Naive thymus-derived CD8-positive, alpha-beta T cell (primary cell): ENCODE measurements around the gene DCAF11. TPM values are rescaled to one million over a fixed set of nuclear protein-coding genes. Genes with fewer than 3 reads are reported as not detected.

Source experiments
- ATAC-seq, 2 donors: fragments of 150-1000 bp; cut with Tn5 transposase in 1 of 2; sonication (Bioruptor Pico), chemical (Tn5 transposase) in 1 of 2; 1 replicate in 1 of 2; 2 replicates in 1 of 2; pipeline ENCODE4 v1.10.0; 2021; ENCODE audit warnings: mild to moderate bottlenecking in 2 of 2, moderate library complexity in 2 of 2
- POLR2A ChIA-PET: fragments of 350-600 bp; sonication (Branson Sonifier 250); formaldehyde crosslinking; loops from one replicate; lab custom pipeline; 2021; ENCODE audit warnings: antibody characterized with exemption; lab: Charles Lee
- DNase-seq, 10 donors: peaks; one replicate each; pipeline versions ENCODE4 v3.0.0 to v3.0.0-alpha.2; 2020 to 2022
- H3K27ac Mint-ChIP-seq, 10 donors: one replicate each; pipeline ENCODE4 v1.8.0; 2020 to 2022; ENCODE audit warnings: mild to moderate bottlenecking in 10 of 10, mixed read lengths in 10 of 10, moderate library complexity in 4 of 10, inconsistent platforms in 1 of 10
- H3K27me3 Mint-ChIP-seq, 5 donors: one replicate each; pipeline ENCODE4 v1.8.0; 2021 to 2022; ENCODE audit warnings: mixed read lengths in 5 of 5
- H3K36me3 Mint-ChIP-seq, 3 donors: one replicate each; pipeline ENCODE4 v1.8.0; 2020 to 2022; ENCODE audit warnings: mixed read lengths in 3 of 3, mild to moderate bottlenecking in 2 of 3, inconsistent platforms in 1 of 3
- H3K4me1 Mint-ChIP-seq, 4 donors: one replicate each; pipeline ENCODE4 v1.8.0; 2021 to 2022; ENCODE audit warnings: mixed read lengths in 4 of 4
- H3K4me3 Mint-ChIP-seq, 10 donors: one replicate each; pipeline ENCODE4 v1.8.0; 2020 to 2022; ENCODE audit warnings: mild to moderate bottlenecking in 10 of 10, mixed read lengths in 10 of 10, moderate library complexity in 6 of 10, inconsistent platforms in 1 of 10
- H3K9me3 Mint-ChIP-seq, 9 donors: one replicate each; pipeline ENCODE4 v1.8.0; 2020 to 2022; ENCODE audit warnings: mixed read lengths in 9 of 9, mild to moderate bottlenecking in 3 of 9, inconsistent platforms in 1 of 9, moderate library complexity in 1 of 9
- polyA plus RNA-seq, 3 donors: library from polyadenylated mRNA; unstranded; fragments of 300-500 nt; fragmentation: Illumina TruSeq; gene quantifications; one replicate each; pipeline ENCODE4 v1.2.3, GENCODE V29; 2021
- total RNA-seq, 8 experiments: library from RNA in 2 of 8; stranded (reverse) in 2 of 8; gene quantifications; one replicate each; pipeline ENCODE4 v1.2.3 and lab custom pipeline; 2021 to 2026

Gene DCAF11
- total and polyA plus RNA-seq, 5 experiments from 2014 or later, result 68.0 to 83.8 (median 74.1) TPM

GRCh38 chr14:24071836-24072430, 42.6 kb upstream of the DCAF11 start:
- Mint-ChIP-seq H3K4me3 (no peak overlapping the region), H3K36me3 (no peaks in the 10 kb centered on the region), H3K4me1 (peaks cover 0 to 6% (median 2%) of the 10 kb centered on the region in 4 donors), H3K9me3 (no peaks in the 10 kb centered on the region), H3K27ac (no peak overlapping the region), H3K27me3 (peaks cover 0 to 10% (median 4%) of the 10 kb centered on the region in 5 donors)
- no peak for DNase-seq
- POLR2A ChIA-PET, result interaction anchor here (0.6 kb wide), 1 partner anchor 10 kb away, joined by 3 read pairs; no protein-coding TSS in a partner anchor
- no peak for ATAC-seq

GRCh38 chr14:24072436-24072835, 42.1 kb upstream of the DCAF11 start:
- POLR2A ChIA-PET, result interaction anchor here (0.6 kb wide), 1 partner anchor 10 kb away, joined by 3 read pairs; no protein-coding TSS in a partner anchor
- H3K4me1 Mint-ChIP-seq, result peaks cover 0 to 8% (median 2%) of the 10 kb centered on the region in 4 donors
- H3K27ac Mint-ChIP-seq, result peak overlapping the region in 2 of 10 donors; percentile 9 to 37
- no peaks in the 10 kb centered on the region for H3K9me3 Mint-ChIP-seq
- no peaks in the 10 kb centered on the region for H3K36me3 Mint-ChIP-seq
- DNase-seq, result no peak
- ATAC-seq, result no peak
- peaks cover 0 to 10% (median 4%) of the 10 kb centered on the region in 5 donors for H3K27me3 Mint-ChIP-seq
- no peak overlapping the region for H3K4me3 Mint-ChIP-seq

- POLR2A ChIA-PET, result interaction anchor here (0.6 to 1.2 kb wide), 2 partner anchors 9 to 41 kb away, joined by 3 read pairs; no protein-coding TSS in a partner anchor
- peaks cover 0 to 8% (median 2%) of the 10 kb centered on the region in 4 donors for H3K4me1 Mint-ChIP-seq
- H3K27me3 Mint-ChIP-seq, result peaks cover 0 to 5% (median 3%) of the 10 kb centered on the region in 5 donors
- no peak for ATAC-seq
- no peak overlapping the region for H3K4me3 Mint-ChIP-seq
- H3K9me3 Mint-ChIP-seq, result no peaks in the 10 kb centered on the region
- no peak for DNase-seq
- H3K27ac Mint-ChIP-seq, result peak overlapping the region in 1 of 10 donors; percentile 37
- H3K36me3 Mint-ChIP-seq, result no peaks in the 10 kb centered on the region
Observed at GRCh38 chr14:24072881-24073877, 41.4 kb upstream of the DCAF11 start.

- Mint-ChIP-seq H3K36me3 (no peaks in the 10 kb centered on the region), H3K4me3 (no peak overlapping the region), H3K27me3 (peaks cover 0 to 4% (median 0%) of the 10 kb centered on the region in 5 donors), H3K4me1 (peaks cover 3 to 11% (median 6%) of the 10 kb centered on the region in 4 donors), H3K9me3 (no peaks in the 10 kb centered on the region), H3K27ac (peak overlapping the region in 3 of 10 donors; percentile 53 to 85 (median 58))
- DNase-seq (no peak), ATAC-seq (no peak)
- POLR2A ChIA-PET, result no interaction called here
Observed at GRCh38 chr14:24074625-24075484, 39.7 kb upstream of the DCAF11 start.

GRCh38 chr14:24075485-24076301, 38.9 kb upstream of the DCAF11 start:
- H3K4me3 Mint-ChIP-seq, result no peak overlapping the region
- ATAC-seq (no peak), DNase-seq (no peak)
- POLR2A ChIA-PET, result no interaction called here
- H3K27ac Mint-ChIP-seq, result peak overlapping the region in 2 of 10 donors; percentile 58 to 67
- no peaks in the 10 kb centered on the region for H3K36me3 Mint-ChIP-seq
- peaks cover 6 to 20% (median 14%) of the 10 kb centered on the region in 4 donors for H3K4me1 Mint-ChIP-seq
- no peaks in the 10 kb centered on the region for H3K9me3 Mint-ChIP-seq
- peaks cover 0 to 4% (median 0%) of the 10 kb centered on the region in 5 donors for H3K27me3 Mint-ChIP-seq

- ATAC-seq (no peak), DNase-seq (no peak)
- Mint-ChIP-seq H3K36me3 (no peaks in the 10 kb centered on the region), H3K9me3 (no peaks in the 10 kb centered on the region), H3K27me3 (no peaks in the 10 kb centered on the region), H3K27ac (no peak overlapping the region), H3K4me1 (peaks cover 6 to 23% (median 17%) of the 10 kb centered on the region in 4 donors), H3K4me3 (no peak overlapping the region)
- POLR2A ChIA-PET, result no interaction called here
Observed at GRCh38 chr14:24076302-24076601, 38.3 kb upstream of the DCAF11 start.

- no peak for DNase-seq
- POLR2A ChIA-PET, result no interaction called here
- no peak overlapping the region for H3K4me3 Mint-ChIP-seq
- H3K4me1 Mint-ChIP-seq, result peaks cover 10 to 27% (median 22%) of the 10 kb centered on the region in 4 donors
- peak overlapping the region in 1 of 10 donors; percentile 65 for H3K27ac Mint-ChIP-seq
- no peak for ATAC-seq
- no peaks in the 10 kb centered on the region for H3K36me3 Mint-ChIP-seq
- H3K9me3 Mint-ChIP-seq, result no peaks in the 10 kb centered on the region
- H3K27me3 Mint-ChIP-seq, result no peaks in the 10 kb centered on the region
Observed at GRCh38 chr14:24077086-24077485, 37.5 kb upstream of the DCAF11 start.

GRCh38 chr14:24078146-24078545, 36.4 kb upstream of the DCAF11 start:
- Mint-ChIP-seq H3K4me1 (peaks cover 12 to 28% (median 26%) of the 10 kb centered on the region in 4 donors), H3K27me3 (no peaks in the 10 kb centered on the region), H3K4me3 (peak overlapping the region in 1 of 10 donors; percentile 20), H3K27ac (peak overlapping the region in 4 of 10 donors; percentile 20 to 52 (median 28)), H3K9me3 (no peaks in the 10 kb centered on the region), H3K36me3 (no peaks in the 10 kb centered on the region)
- ATAC-seq (no peak), DNase-seq (no peak)
- POLR2A ChIA-PET, result interaction anchor here (0.9 kb wide), 1 partner anchor 10 kb away, joined by 3 read pairs; no protein-coding TSS in a partner anchor

- no peak for DNase-seq
- ATAC-seq, result no peak
- POLR2A ChIA-PET, result interaction anchor here (0.5 to 4.0 kb wide), 10 partner anchors 11 to 211 kb away, joined by 3 to 50 read pairs (median 10); partner anchors contain the start of genes CARMIL3, CHMP4A, PCK2 and PSME1
- Mint-ChIP-seq H3K9me3 (no peaks in the 10 kb centered on the region), H3K27ac (peak overlapping the region in 4 of 10 donors; percentile 55 to 83 (median 67)), H3K4me1 (peaks cover 16 to 28% (median 26%) of the 10 kb centered on the region in 4 donors), H3K27me3 (no peaks in the 10 kb centered on the region), H3K4me3 (peak overlapping the region in 3 of 10 donors; percentile 41 to 87 (median 62)), H3K36me3 (no peaks in the 10 kb centered on the region)
Observed at GRCh38 chr14:24079491-24080141, 35.0 kb upstream of the DCAF11 start.

- Mint-ChIP-seq H3K27ac (peak overlapping the region in 9 of 10 donors; percentile 43 to 94 (median 83)), H3K4me1 (peaks cover 16 to 28% (median 26%) of the 10 kb centered on the region in 4 donors), H3K27me3 (no peaks in the 10 kb centered on the region), H3K9me3 (no peaks in the 10 kb centered on the region), H3K36me3 (no peaks in the 10 kb centered on the region), H3K4me3 (peak overlapping the region; percentile 83 to 94 (median 87))
- no peak for ATAC-seq
- POLR2A ChIA-PET, result interaction anchor here (0.5 to 4.0 kb wide), 19 partner anchors 10 to 210 kb away, joined by 3 to 50 read pairs (median 10); partner anchors contain the start of genes CARMIL3, CHMP4A, DCAF11 and IRF9
- DNase-seq, result no peak
Observed at GRCh38 chr14:24080142-24080530, 34.4 kb upstream of the DCAF11 start.
